Natural killer cell (primary cell): ENCODE results near the gene GCG. TPM values are rescaled to one million over a fixed set of nuclear protein-coding genes. Genes with fewer than 3 reads are reported as not detected.

Experiments used
- ATAC-seq, 3 donors: fragments of 150-1000 bp in 2 of 3; fragments of 200-7000 bp in 1 of 3; cut with Tn5 transposase; 1 replicate in 1 of 3; 2 replicates in 2 of 3; pipeline ENCODE4 v1.10.0; 2021; ENCODE audit warnings: mild to moderate bottlenecking in 2 of 3, moderate library complexity in 2 of 3
- DNase-seq, 2 donors: peaks; one replicate each; pipeline versions ENCODE4 v3.0.0 to v3.0.0-alpha.2; 2013 to 2021; ENCODE audit warnings: mixed read lengths in 1 of 2
- H3K27ac ChIP-seq: one replicate; pipeline ENCODE4 v1.5.1; 2013; ENCODE audit warnings: mild to moderate bottlenecking, low read length
- H3K27me3 ChIP-seq: one replicate; pipeline ENCODE4 v1.6.1; 2013; ENCODE audit warnings: low read length; ENCODE audit not compliant: control insufficient read depth, insufficient read depth
- H3K36me3 ChIP-seq: one replicate; pipeline ENCODE4 v1.6.1; 2013; ENCODE audit warnings: low read length; ENCODE audit not compliant: control insufficient read depth, insufficient read depth
- H3K4me1 ChIP-seq: one replicate; pipeline ENCODE4 v1.6.1; 2013; ENCODE audit warnings: low read length; ENCODE audit not compliant: control insufficient read depth, insufficient read depth
- H3K4me3 ChIP-seq: one replicate; pipeline ENCODE4 v1.5.1; 2013; ENCODE audit warnings: low read length
- H3K9me3 ChIP-seq: one replicate; pipeline ENCODE4 v1.6.1; 2013; ENCODE audit warnings: low read length; ENCODE audit not compliant: control insufficient read depth, insufficient read depth
- H3K27ac Mint-ChIP-seq, 2 donors: one replicate each; pipeline ENCODE4 v1.8.0; 2022; ENCODE audit warnings: mild to moderate bottlenecking in 2 of 2, mixed read lengths in 2 of 2, moderate library complexity in 1 of 2
- H3K27me3 Mint-ChIP-seq, 2 donors: one replicate each; pipeline ENCODE4 v1.8.0; 2022; ENCODE audit warnings: low read depth in 2 of 2, mixed read lengths in 2 of 2
- H3K36me3 Mint-ChIP-seq: one replicate; pipeline ENCODE4 v1.8.0; 2022; ENCODE audit warnings: mixed read lengths
- H3K4me1 Mint-ChIP-seq, 2 donors: one replicate each; pipeline ENCODE4 v1.8.0; 2022; ENCODE audit warnings: mixed read lengths in 2 of 2
- H3K4me3 Mint-ChIP-seq: one replicate; pipeline ENCODE4 v1.8.0; 2022; ENCODE audit warnings: mild to moderate bottlenecking, moderate library complexity, mixed read lengths
- H3K9me3 Mint-ChIP-seq, 2 donors: one replicate each; pipeline ENCODE4 v1.8.0; 2022; ENCODE audit warnings: mixed read lengths in 2 of 2
- WGBS: methylation state at CpG from one replicate; pipeline ENCODE4 v1.1.7; 2013; ENCODE audit warnings: missing lambda C conversion rate; ENCODE audit not compliant: insufficient coverage; 5-methylcytosine and 5-hydroxymethylcytosine counted together
- intact Hi-C: fragments of 100-400 bp; cut with micrococcal nuclease; formaldehyde crosslinking; loops from one replicate; pipeline ENCODE4 v1.14.2; 2022
- total RNA-seq, 4 donors: library from RNA; stranded (reverse); fragments of 120-200 nt in 1 of 4; gene quantifications; one replicate each; pipeline versions ENCODE4 v1.2.3 to v1.2.4, GENCODE V29; 2013 to 2022
- TF ChIP-seq, protein P1 (sequence below): fragments of 200-600 bp; IDR thresholded peaks from one replicate; pipeline ENCODE4 v1.8.0; 2022; ENCODE audit warnings: antibody characterized with exemption

GCG gene
- total RNA-seq, 3 donors from 2014 or later (not counting 1 experiment from before 2014, with no cell fraction given), result not detected

DNA sequence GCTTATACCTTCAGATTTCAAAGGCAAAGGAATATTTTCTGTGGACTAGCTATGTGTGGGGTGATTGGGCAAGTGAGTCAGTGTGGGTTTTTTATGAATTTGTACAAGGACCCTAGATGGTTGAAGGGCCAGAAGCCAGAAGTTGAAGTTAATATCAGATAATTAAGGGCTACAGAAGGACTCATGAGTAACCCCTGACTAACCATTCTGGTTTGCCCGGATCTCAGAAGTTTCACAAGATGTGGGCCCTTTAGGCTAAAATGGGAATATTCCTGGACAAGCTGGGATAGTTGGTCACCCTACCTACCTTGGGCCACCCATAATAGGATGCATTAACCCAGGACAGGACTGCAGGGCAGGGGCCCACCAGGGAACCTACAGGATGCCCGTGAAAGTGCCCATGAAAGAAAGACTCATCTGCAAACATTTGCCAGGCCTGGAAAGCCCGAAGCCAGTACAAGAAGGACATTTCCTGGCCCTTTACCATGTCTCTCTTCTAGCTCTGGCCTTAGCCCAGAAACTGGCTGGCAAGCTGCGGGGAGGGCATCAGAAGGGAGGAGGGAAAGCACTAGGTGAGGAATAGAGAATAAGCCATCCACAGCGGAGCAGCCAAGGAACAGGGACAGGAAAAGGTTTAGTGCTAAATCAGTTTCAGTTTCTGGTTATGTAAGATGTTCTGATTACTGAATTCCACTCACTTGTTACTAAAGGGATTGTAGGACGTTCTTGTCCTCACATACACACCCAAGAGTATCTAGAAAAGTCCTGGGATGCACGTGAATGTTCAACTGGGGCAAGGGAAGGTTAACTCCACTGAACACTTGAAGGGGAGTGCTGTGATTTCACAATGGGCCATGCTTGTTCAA, 33.6 kb downstream of the GCG start:
- Histone ChIP-seq H3K27me3 (no peaks in the 10 kb centered on the region), H3K4me1 (no peaks in the 10 kb centered on the region), H3K9me3 (no peaks in the 10 kb centered on the region), H3K36me3 (no peaks in the 10 kb centered on the region), H3K27ac (no peak overlapping the region), H3K4me3 (no peak overlapping the region)
- no peak for DNase-seq
- H3K27me3 Mint-ChIP-seq, result peaks cover 0 to 7% of the 10 kb centered on the region in 2 donors
- no peaks in the 10 kb centered on the region for H3K4me1 Mint-ChIP-seq
- no peak for ATAC-seq
- TF ChIP-seq, protein P1, sequence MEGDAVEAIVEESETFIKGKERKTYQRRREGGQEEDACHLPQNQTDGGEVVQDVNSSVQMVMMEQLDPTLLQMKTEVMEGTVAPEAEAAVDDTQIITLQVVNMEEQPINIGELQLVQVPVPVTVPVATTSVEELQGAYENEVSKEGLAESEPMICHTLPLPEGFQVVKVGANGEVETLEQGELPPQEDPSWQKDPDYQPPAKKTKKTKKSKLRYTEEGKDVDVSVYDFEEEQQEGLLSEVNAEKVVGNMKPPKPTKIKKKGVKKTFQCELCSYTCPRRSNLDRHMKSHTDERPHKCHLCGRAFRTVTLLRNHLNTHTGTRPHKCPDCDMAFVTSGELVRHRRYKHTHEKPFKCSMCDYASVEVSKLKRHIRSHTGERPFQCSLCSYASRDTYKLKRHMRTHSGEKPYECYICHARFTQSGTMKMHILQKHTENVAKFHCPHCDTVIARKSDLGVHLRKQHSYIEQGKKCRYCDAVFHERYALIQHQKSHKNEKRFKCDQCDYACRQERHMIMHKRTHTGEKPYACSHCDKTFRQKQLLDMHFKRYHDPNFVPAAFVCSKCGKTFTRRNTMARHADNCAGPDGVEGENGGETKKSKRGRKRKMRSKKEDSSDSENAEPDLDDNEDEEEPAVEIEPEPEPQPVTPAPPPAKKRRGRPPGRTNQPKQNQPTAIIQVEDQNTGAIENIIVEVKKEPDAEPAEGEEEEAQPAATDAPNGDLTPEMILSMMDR, result no peak
- intact Hi-C loops, result no loop called here
- WGBS, result 65% methylated on average over 6 of the region's 7 CpGs
- H3K27ac Mint-ChIP-seq, result no peak overlapping the region
- no peaks in the 10 kb centered on the region for H3K36me3 Mint-ChIP-seq
- H3K9me3 Mint-ChIP-seq, result peaks cover 0 to 2% of the 10 kb centered on the region in 2 donors
- H3K4me3 Mint-ChIP-seq, result no peak overlapping the region

- Histone ChIP-seq H3K27ac (no peak overlapping the region), H3K27me3 (no peaks in the 10 kb centered on the region), H3K4me1 (no peaks in the 10 kb centered on the region), H3K4me3 (no peak overlapping the region), H3K36me3 (no peaks in the 10 kb centered on the region), H3K9me3 (no peaks in the 10 kb centered on the region)
- intact Hi-C loops, result no loop called here
- Mint-ChIP-seq H3K27ac (no peak overlapping the region), H3K4me3 (no peak overlapping the region), H3K4me1 (no peaks in the 10 kb centered on the region), H3K27me3 (peaks cover 0 to 7% of the 10 kb centered on the region in 2 donors), H3K9me3 (peaks cover 0 to 2% of the 10 kb centered on the region in 2 donors), H3K36me3 (no peaks in the 10 kb centered on the region)
- TF ChIP-seq, protein P1, result no peak
- ATAC-seq (no peak), DNase-seq (no peak)
These were observed 35.7 kb downstream of the GCG start for GRCh38 chr2:162116352-162116751.

DNA sequence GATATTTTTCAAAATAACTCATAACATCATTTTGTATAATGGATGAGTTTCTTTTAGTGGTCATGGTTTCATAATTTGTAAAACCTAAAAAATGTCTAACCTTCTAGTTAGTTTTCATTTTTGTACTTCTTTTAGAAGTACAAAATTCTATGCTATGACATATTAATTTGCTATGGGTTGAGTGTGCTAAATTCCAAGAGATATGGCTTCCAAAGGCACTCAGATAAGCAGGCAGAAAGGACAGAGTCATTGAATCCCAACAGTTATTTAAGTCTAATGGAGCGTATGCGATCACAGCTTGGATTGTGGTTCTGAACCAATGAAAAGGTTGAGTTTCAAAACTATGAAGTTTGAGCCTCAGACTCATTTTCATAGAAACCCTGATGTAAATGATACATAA, 37.0 kb downstream of the GCG start:
- DNase-seq (no peak), ATAC-seq (no peak)
- WGBS, result 100% methylated on average over 2 of the region's 2 CpGs
- TF ChIP-seq, protein P1, result no peak
- peaks cover 0 to 7% of the 10 kb centered on the region in 2 donors for H3K27me3 Mint-ChIP-seq
- no peak overlapping the region for H3K4me3 ChIP-seq
- H3K27ac Mint-ChIP-seq, result no peak overlapping the region
- H3K36me3 Mint-ChIP-seq, result no peaks in the 10 kb centered on the region
- intact Hi-C loops, result no loop called here
- no peaks in the 10 kb centered on the region for H3K4me1 ChIP-seq
- peaks cover 0 to 2% of the 10 kb centered on the region in 2 donors for H3K9me3 Mint-ChIP-seq
- no peaks in the 10 kb centered on the region for H3K36me3 ChIP-seq
- H3K27me3 ChIP-seq, result no peaks in the 10 kb centered on the region
- H3K4me3 Mint-ChIP-seq, result no peak overlapping the region
- no peak overlapping the region for H3K27ac ChIP-seq
- no peaks in the 10 kb centered on the region for H3K4me1 Mint-ChIP-seq
- no peaks in the 10 kb centered on the region for H3K9me3 ChIP-seq
